Stimulated activated naive CD8-positive, alpha-beta T cell treated with anti-CD3 and anti-CD28 coated beads, Interleukin-15, amount 100 ng/mL, for 72 hours (primary cell): Measurements from ENCODE around the gene CHD9NB.
"Not testable (repeated sequence)": the region's sequence is repeated elsewhere in the genome, so short reads cannot be mapped to it uniquely, and the experiment has no call there.

Source experiments
- ATAC-seq: fragments of 150-1000 bp; cut with Tn5 transposase; 2 replicates; pipeline ENCODE4 v1.10.0; 2021; ENCODE audit warnings: mild to moderate bottlenecking, moderate library complexity
- DNase-seq, 2 donors: peaks; one replicate each; pipeline ENCODE4 v3.0.0; 2021 to 2022
- H3K27ac Mint-ChIP-seq, 2 donors: one replicate each; pipeline ENCODE4 v1.8.0; 2022; ENCODE audit warnings: mild to moderate bottlenecking in 2 of 2, mixed read lengths in 2 of 2, moderate library complexity in 2 of 2
- H3K27me3 Mint-ChIP-seq: one replicate; pipeline ENCODE4 v1.8.0; 2022; ENCODE audit warnings: mixed read lengths
- H3K4me1 Mint-ChIP-seq: one replicate; pipeline ENCODE4 v1.8.0; 2022; ENCODE audit warnings: mild to moderate bottlenecking, mixed read lengths
- H3K4me3 Mint-ChIP-seq, 2 donors: one replicate each; pipeline ENCODE4 v1.8.0; 2022; ENCODE audit warnings: mild to moderate bottlenecking in 2 of 2, mixed read lengths in 2 of 2, moderate library complexity in 1 of 2
- H3K9me3 Mint-ChIP-seq, 2 donors: one replicate each; pipeline ENCODE4 v1.8.0; 2022; ENCODE audit warnings: mixed read lengths in 2 of 2

Gene CHD9NB

GRCh38 chr16:53074296-53074695, 21.6 kb upstream of the CHD9NB start:
- not testable (repeated sequence) for H3K27ac Mint-ChIP-seq, H3K27me3 Mint-ChIP-seq, ATAC-seq, DNase-seq, H3K4me3 Mint-ChIP-seq
- Mint-ChIP-seq H3K4me1 (peaks cover 29% of the 10 kb centered on the region), H3K9me3 (peaks cover 7 to 26% of the 10 kb centered on the region in 2 donors)

GRCh38 chr16:53073022-53073421, 20.3 kb upstream of the CHD9NB start:
- Mint-ChIP-seq H3K27me3 (no peaks in the 10 kb centered on the region), H3K27ac (no peak overlapping the region), H3K9me3 (peaks cover 7 to 26% of the 10 kb centered on the region in 2 donors), H3K4me3 (no peak overlapping the region), H3K4me1 (peaks cover 36% of the 10 kb centered on the region)
- ATAC-seq (no peak), DNase-seq (no peak)

- Mint-ChIP-seq H3K4me3 (peak overlapping the region in 1 of 2 donors; percentile 19), H3K27ac (peak overlapping the region in 1 of 2 donors; percentile 83), H3K27me3 (no peaks in the 10 kb centered on the region), H3K4me1 (peaks cover 40% of the 10 kb centered on the region), H3K9me3 (peaks cover 7 to 26% of the 10 kb centered on the region in 2 donors)
- ATAC-seq (no peak), DNase-seq (no peak)
Measured at GRCh38 chr16:53071748-53072301, 19.1 kb upstream of the CHD9NB start.

GRCh38 chr16:53069772-53070171, 17.1 kb upstream of the CHD9NB start:
- Mint-ChIP-seq H3K27me3 (no peaks in the 10 kb centered on the region), H3K27ac (no peak overlapping the region), H3K4me1 (peaks cover 52% of the 10 kb centered on the region), H3K9me3 (peaks cover 7 to 18% of the 10 kb centered on the region in 2 donors), H3K4me3 (no peak overlapping the region)
- ATAC-seq (no peak), DNase-seq (no peak)

DNA sequence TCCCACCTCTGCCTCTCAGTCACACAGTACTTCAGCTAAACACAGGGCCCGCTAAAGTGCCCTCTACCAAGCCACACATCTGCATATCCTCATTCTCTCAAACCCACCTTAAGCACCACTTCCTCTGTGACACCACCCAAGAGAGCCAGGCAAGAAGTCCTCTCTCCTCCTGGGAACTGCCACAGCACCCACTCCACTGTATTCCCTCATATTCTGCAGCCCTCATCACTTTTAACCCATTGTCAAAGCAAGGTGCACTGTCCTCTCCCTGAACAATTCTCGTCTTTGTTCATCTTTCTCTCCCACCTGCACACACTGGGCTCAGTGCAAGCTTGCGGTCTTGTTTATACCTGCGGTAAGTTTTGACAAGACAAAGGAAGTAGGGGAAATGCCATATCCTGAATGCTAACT, 15.7 kb upstream of the CHD9NB start:
- peaks cover under 1 to 5% of the 10 kb centered on the region in 2 donors for H3K9me3 Mint-ChIP-seq
- H3K27me3 Mint-ChIP-seq = no peaks in the 10 kb centered on the region
- peak overlapping the region; percentile 7 to 33 for H3K27ac Mint-ChIP-seq
- H3K4me1 Mint-ChIP-seq = peaks cover 62% of the 10 kb centered on the region
- peak overlapping the region; percentile 30 to 46 for H3K4me3 Mint-ChIP-seq
- DNase-seq = peak; percentile 24 to 31
- peak; percentile 95 for ATAC-seq

DNA sequence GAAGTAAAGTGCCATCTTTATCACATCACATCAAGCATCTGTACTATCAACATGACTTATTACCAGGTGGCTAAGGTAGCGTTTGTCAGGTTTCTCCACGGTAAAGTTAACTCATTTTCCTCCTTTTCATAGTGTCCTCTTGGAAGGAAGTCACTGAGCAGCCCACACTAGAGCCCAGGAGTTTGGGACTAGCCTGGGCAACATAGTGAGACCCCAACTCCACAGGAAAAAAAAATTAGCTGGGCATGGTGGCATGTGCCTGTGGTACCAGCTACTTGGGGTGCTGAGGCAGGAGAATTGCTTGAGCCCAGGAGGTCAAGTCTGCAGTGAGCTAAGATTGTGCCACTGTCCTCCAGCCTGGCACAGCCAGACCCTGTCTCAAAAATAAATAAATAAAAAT, 15.0 kb upstream of the CHD9NB start:
- no peaks in the 10 kb centered on the region for H3K9me3 Mint-ChIP-seq
- H3K27me3 Mint-ChIP-seq = no peaks in the 10 kb centered on the region
- ATAC-seq (no peak), DNase-seq (no peak)
- H3K27ac Mint-ChIP-seq = no peak overlapping the region
- H3K4me1 Mint-ChIP-seq = peaks cover 62% of the 10 kb centered on the region
- H3K4me3 Mint-ChIP-seq = no peak overlapping the region

- ATAC-seq (no peak), DNase-seq (no peak)
- Mint-ChIP-seq H3K27ac (peak overlapping the region in 1 of 2 donors; percentile 13), H3K27me3 (no peaks in the 10 kb centered on the region), H3K9me3 (no peaks in the 10 kb centered on the region), H3K4me3 (no peak overlapping the region), H3K4me1 (peaks cover 69% of the 10 kb centered on the region)
Measured at GRCh38 chr16:53065461-53066061, 12.9 kb upstream of the CHD9NB start.

DNA sequence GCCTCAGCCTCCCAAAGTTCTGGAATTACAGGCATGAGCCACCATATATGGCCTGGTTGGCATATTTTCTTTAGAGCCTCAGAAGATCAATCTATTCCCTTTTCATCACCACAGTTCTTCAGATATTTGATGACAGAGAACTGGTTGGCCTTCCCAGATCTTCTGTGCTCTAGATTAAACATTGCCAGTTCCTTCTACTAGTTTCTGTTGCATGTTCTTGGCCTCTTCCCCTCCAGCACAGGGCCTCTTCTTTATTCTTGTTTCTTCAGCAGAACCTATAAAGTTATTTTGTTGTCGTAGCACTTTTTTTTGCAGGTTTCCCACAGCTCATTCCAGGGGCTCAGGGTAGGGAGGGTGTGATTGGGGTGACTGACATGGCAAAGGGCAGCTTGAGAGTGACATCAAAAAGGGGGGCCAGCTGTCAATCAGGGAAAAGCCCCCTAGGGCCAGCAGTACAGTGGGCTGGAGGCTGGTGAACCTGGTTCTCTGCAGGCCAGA, 11.4 kb upstream of the CHD9NB start:
- H3K27ac Mint-ChIP-seq = no peak overlapping the region
- no peak overlapping the region for H3K4me3 Mint-ChIP-seq
- peaks cover 57% of the 10 kb centered on the region for H3K4me1 Mint-ChIP-seq
- no peak for DNase-seq
- no peaks in the 10 kb centered on the region for H3K9me3 Mint-ChIP-seq
- no peaks in the 10 kb centered on the region for H3K27me3 Mint-ChIP-seq
- ATAC-seq = no peak

DNA sequence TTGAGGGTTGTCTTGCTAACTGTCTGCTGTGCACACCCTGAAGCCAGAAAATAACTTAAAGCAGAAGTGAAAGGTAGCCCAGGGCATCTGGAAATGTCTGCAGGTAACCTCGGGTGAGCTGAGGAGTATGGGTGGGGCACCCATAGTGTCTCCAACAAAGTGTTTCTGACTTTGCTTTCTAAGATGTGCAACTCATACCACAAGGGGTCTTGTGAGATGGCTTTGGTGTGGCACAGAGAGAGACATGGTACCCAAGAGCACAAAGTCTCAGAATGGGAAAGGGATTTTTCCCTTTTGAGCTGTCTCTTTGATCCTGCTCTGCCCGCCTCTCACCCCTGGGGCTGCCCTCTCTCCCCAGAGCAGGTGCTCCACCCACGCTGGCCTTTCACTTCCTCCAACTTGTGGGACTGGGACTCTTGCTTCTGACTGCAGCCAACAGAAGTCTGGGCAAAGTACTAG, 9.0 kb upstream of the CHD9NB start:
- Mint-ChIP-seq H3K9me3 (no peaks in the 10 kb centered on the region), H3K4me3 (peak overlapping the region; percentile 44 to 60), H3K27ac (no peak overlapping the region), H3K4me1 (peaks cover 53% of the 10 kb centered on the region), H3K27me3 (no peaks in the 10 kb centered on the region)
- ATAC-seq = peak; percentile 83
- DNase-seq = peak; percentile 13 to 39

DNA sequence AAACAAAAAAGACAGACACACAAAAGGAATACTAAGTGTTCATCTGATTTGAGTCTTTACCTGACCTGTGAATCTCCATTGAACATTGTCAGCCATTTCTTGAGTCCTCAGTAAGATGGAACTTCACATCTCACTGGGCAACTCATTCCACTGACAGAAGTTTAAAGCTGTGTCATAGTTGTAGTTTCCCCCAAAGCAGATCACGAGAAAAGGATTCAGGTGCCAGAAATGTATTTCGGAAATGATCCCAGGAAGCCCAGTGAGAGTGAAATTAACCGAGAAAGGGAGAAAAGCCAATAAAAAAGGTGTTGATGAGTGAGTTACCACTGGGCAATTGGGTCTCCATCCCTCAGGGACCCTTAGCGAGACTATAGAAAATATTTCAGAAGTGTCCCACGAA, 8.6 kb upstream of the CHD9NB start:
- peaks cover 53% of the 10 kb centered on the region for H3K4me1 Mint-ChIP-seq
- ATAC-seq = no peak
- no peak for DNase-seq
- no peaks in the 10 kb centered on the region for H3K27me3 Mint-ChIP-seq
- H3K9me3 Mint-ChIP-seq = no peaks in the 10 kb centered on the region
- H3K4me3 Mint-ChIP-seq = peak overlapping the region; percentile 44 to 60
- H3K27ac Mint-ChIP-seq = no peak overlapping the region

GRCh38 chr16:53059672-53060071, 7.0 kb upstream of the CHD9NB start:
- H3K9me3 Mint-ChIP-seq = no peaks in the 10 kb centered on the region
- DNase-seq (no peak), ATAC-seq (no peak)
- H3K4me1 Mint-ChIP-seq = peaks cover 49% of the 10 kb centered on the region
- H3K27ac Mint-ChIP-seq = no peak overlapping the region
- no peak overlapping the region for H3K4me3 Mint-ChIP-seq
- H3K27me3 Mint-ChIP-seq = no peaks in the 10 kb centered on the region

DNA sequence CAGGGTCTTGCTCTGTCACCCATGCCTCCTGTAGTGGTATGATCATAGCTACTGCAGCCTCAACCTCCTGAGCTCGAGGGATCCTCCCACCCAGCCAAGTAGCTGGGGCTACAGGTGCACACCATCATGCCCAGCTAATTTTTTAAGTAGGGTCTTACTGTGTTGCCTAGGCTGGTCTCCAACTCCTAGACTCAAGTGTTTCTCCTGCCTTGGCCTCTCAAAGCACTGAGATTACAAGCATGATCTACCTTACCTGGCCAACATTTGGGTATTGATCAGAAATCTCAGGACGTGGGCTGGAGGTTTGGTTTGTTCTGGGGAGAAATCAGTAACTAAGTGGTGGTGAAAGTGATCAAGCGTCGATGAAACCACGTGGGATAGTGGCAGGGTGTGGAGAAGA, 6.2 kb upstream of the CHD9NB start:
- no peak overlapping the region for H3K4me3 Mint-ChIP-seq
- peaks cover 48% of the 10 kb centered on the region for H3K4me1 Mint-ChIP-seq
- ATAC-seq = no peak
- no peak overlapping the region for H3K27ac Mint-ChIP-seq
- H3K9me3 Mint-ChIP-seq = no peaks in the 10 kb centered on the region
- no peak for DNase-seq
- no peaks in the 10 kb centered on the region for H3K27me3 Mint-ChIP-seq

GRCh38 chr16:53058441-53058840, 5.7 kb upstream of the CHD9NB start:
- peaks cover 2% of the 10 kb centered on the region for H3K27me3 Mint-ChIP-seq
- H3K9me3 Mint-ChIP-seq = no peaks in the 10 kb centered on the region
- H3K4me1 Mint-ChIP-seq = peaks cover 47% of the 10 kb centered on the region
- no peak for ATAC-seq
- no peak overlapping the region for H3K4me3 Mint-ChIP-seq
- no peak for DNase-seq
- no peak overlapping the region for H3K27ac Mint-ChIP-seq

GRCh38 chr16:53057658-53058057, 5.0 kb upstream of the CHD9NB start:
- ATAC-seq = no peak
- no peak overlapping the region for H3K4me3 Mint-ChIP-seq
- peaks cover 54% of the 10 kb centered on the region for H3K4me1 Mint-ChIP-seq
- peaks cover 10% of the 10 kb centered on the region for H3K27me3 Mint-ChIP-seq
- DNase-seq = no peak
- no peak overlapping the region for H3K27ac Mint-ChIP-seq
- no peaks in the 10 kb centered on the region for H3K9me3 Mint-ChIP-seq

- no peak for ATAC-seq
- H3K27me3 Mint-ChIP-seq = peaks cover 13% of the 10 kb centered on the region
- H3K4me1 Mint-ChIP-seq = peaks cover 48% of the 10 kb centered on the region
- no peak overlapping the region for H3K27ac Mint-ChIP-seq
- H3K4me3 Mint-ChIP-seq = no peak overlapping the region
- H3K9me3 Mint-ChIP-seq = no peaks in the 10 kb centered on the region
- DNase-seq = no peak
Measured at GRCh38 chr16:53056392-53056881, 3.7 kb upstream of the CHD9NB start.

DNA sequence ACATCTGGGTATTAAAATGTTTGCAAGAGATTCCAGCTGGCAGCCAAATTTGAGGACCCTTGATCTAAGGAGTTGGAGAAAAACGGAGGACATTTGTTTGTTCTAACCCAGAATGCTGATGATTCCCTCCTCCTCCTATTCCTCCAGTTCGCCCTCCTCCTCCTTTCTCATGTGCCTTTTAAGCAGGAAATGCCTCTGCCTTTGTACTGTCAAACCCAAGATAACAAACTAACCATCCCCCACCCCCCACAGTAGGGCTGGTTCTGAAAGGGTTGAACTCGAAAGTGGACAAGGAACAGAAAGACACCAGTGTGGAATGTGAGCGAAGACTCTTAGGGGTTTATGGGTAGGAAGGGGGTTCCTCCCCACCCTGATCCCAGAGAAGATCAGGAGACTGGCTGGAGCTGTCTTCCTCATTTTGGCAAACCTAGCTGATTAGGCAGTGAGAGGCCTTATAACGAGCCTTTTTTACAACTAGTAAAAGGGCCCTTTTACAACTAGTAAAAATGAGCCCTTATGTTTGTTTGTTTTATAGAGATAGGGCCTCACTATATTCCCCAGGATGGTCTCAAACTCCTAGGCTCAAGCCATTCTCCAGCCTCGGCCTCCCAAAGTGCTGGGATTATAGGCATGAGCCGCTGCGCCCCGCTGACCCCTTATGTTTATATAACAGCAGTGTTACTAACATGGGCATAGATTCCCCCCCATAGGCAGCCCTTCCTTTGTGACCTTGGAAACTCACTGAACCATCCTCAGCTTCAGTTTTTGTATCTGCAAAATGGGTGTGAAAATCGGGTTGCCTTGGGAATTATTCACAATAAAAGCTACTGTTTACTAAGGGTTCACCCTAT, 3.1 kb upstream of the CHD9NB start:
- ATAC-seq (no peak), DNase-seq (no peak)
- Mint-ChIP-seq H3K4me1 (peaks cover 42% of the 10 kb centered on the region), H3K4me3 (peak overlapping the region; percentile 88 to 94), H3K9me3 (no peaks in the 10 kb centered on the region), H3K27me3 (peaks cover 13% of the 10 kb centered on the region), H3K27ac (peak overlapping the region; percentile 93)
